GM18517 (cell line): ENCODE measurements around the gene TMED8.

Experiments
- ATAC-seq: cut with Tn5 transposase; IDR thresholded peaks from one replicate; pipeline ENCODE4 v1.9.1; 2021; ENCODE audit warnings: mild to moderate bottlenecking, moderate library complexity; ENCODE audit not compliant: unreplicated experiment

The TMED8 gene

GRCh38 chr14:77301103-77301502 is 75.8 kb downstream of the TMED8 start:
- no peak for ATAC-seq

GRCh38 chr14:77299771-77300170 is 77.1 kb downstream of the TMED8 start:
- no peak for ATAC-seq

- no peak for ATAC-seq
These were observed 80.0 kb downstream of the TMED8 start for GRCh38 chr14:77296906-77297305.

- ATAC-seq = no peak
These were observed 80.7 kb downstream of the TMED8 start for GRCh38 chr14:77296155-77296554.

GRCh38 chr14:77290705-77291104 is 86.2 kb downstream of the TMED8 start:
- ATAC-seq = no peak

GRCh38 chr14:77286576-77286975 is 90.3 kb downstream of the TMED8 start:
- ATAC-seq = no peak
